Muscle layer of colon (tissue), 2 donors: ENCODE measurements around the gene DOK6.

Experiments used
- H3K27ac ChIP-seq: one replicate; pipeline ENCODE4 v1.7.0; 2013; ENCODE audit warnings: low read depth, mild to moderate bottlenecking, low read length, moderate library complexity
- H3K27me3 ChIP-seq, 2 donors: one replicate each; pipeline ENCODE4 v1.7.0; 2013; ENCODE audit warnings: low read length in 2 of 2, mild to moderate bottlenecking in 2 of 2; ENCODE audit not compliant: insufficient read depth in 2 of 2, control insufficient read depth in 1 of 2
- H3K36me3 ChIP-seq: one replicate; pipeline ENCODE4 v1.7.0; 2013; ENCODE audit warnings: mild to moderate bottlenecking, low read length; ENCODE audit not compliant: insufficient read depth
- H3K4me1 ChIP-seq: one replicate; pipeline ENCODE4 v1.7.0; 2013; ENCODE audit warnings: mild to moderate bottlenecking, low read length; ENCODE audit not compliant: insufficient read depth
- H3K4me3 ChIP-seq, 2 donors: one replicate each; pipeline ENCODE4 v1.7.0; 2013; ENCODE audit warnings: low read length in 2 of 2, low read depth in 1 of 2, mild to moderate bottlenecking in 1 of 2, moderate library complexity in 1 of 2
- H3K9ac ChIP-seq: one replicate; pipeline ENCODE4 v1.7.0; 2013; ENCODE audit warnings: low read length
- H3K9me3 ChIP-seq: one replicate; pipeline ENCODE4 v1.7.0; 2013; ENCODE audit warnings: mild to moderate bottlenecking, low read length
- donor health status: abdominal sarcoma.
- donor health status: Adenocarcinoma of cecum.

Gene DOK6

GRCh38 chr18:69556228-69556627, 155.5 kb downstream of the DOK6 start:
- no peaks in the 10 kb centered on the region for H3K4me1 ChIP-seq
- H3K9ac ChIP-seq: no peak overlapping the region
- H3K4me3 ChIP-seq: no peak overlapping the region
- H3K9me3 ChIP-seq: no peaks in the 10 kb centered on the region
- H3K36me3 ChIP-seq: no peaks in the 10 kb centered on the region
- no peaks in the 10 kb centered on the region for H3K27me3 ChIP-seq
- no peak overlapping the region for H3K27ac ChIP-seq

- Histone ChIP-seq H3K4me3 (no peak overlapping the region), H3K4me1 (no peaks in the 10 kb centered on the region), H3K9me3 (no peaks in the 10 kb centered on the region), H3K36me3 (no peaks in the 10 kb centered on the region), H3K27me3 (no peaks in the 10 kb centered on the region), H3K9ac (no peak overlapping the region), H3K27ac (no peak overlapping the region)
Observed at GRCh38 chr18:69557282-69557681, 156.6 kb downstream of the DOK6 start.

- H3K36me3 ChIP-seq: no peaks in the 10 kb centered on the region
- H3K4me1 ChIP-seq: no peaks in the 10 kb centered on the region
- H3K27ac ChIP-seq: no peak overlapping the region
- H3K4me3 ChIP-seq: no peak overlapping the region
- no peaks in the 10 kb centered on the region for H3K27me3 ChIP-seq
- no peak overlapping the region for H3K9ac ChIP-seq
- no peaks in the 10 kb centered on the region for H3K9me3 ChIP-seq
Observed at GRCh38 chr18:69558052-69558451, 157.4 kb downstream of the DOK6 start.

- Histone ChIP-seq H3K4me1 (no peaks in the 10 kb centered on the region), H3K27me3 (no peaks in the 10 kb centered on the region), H3K4me3 (no peak overlapping the region), H3K36me3 (no peaks in the 10 kb centered on the region), H3K27ac (no peak overlapping the region), H3K9ac (no peak overlapping the region), H3K9me3 (no peaks in the 10 kb centered on the region)
Observed at GRCh38 chr18:69559604-69560003, 158.9 kb downstream of the DOK6 start.

- no peak overlapping the region for H3K27ac ChIP-seq
- no peaks in the 10 kb centered on the region for H3K27me3 ChIP-seq
- no peaks in the 10 kb centered on the region for H3K9me3 ChIP-seq
- H3K4me3 ChIP-seq: no peak overlapping the region
- no peaks in the 10 kb centered on the region for H3K4me1 ChIP-seq
- H3K9ac ChIP-seq: no peak overlapping the region
- H3K36me3 ChIP-seq: no peaks in the 10 kb centered on the region
Observed at GRCh38 chr18:69564602-69565001, 163.9 kb downstream of the DOK6 start.

- H3K36me3 ChIP-seq: no peaks in the 10 kb centered on the region
- no peaks in the 10 kb centered on the region for H3K4me1 ChIP-seq
- no peaks in the 10 kb centered on the region for H3K27me3 ChIP-seq
- no peak overlapping the region for H3K27ac ChIP-seq
- H3K9me3 ChIP-seq: no peaks in the 10 kb centered on the region
- no peak overlapping the region for H3K9ac ChIP-seq
- H3K4me3 ChIP-seq: no peak overlapping the region
Observed at GRCh38 chr18:69567813-69568488, 167.3 kb downstream of the DOK6 start.

- no peaks in the 10 kb centered on the region for H3K4me1 ChIP-seq
- H3K27me3 ChIP-seq: no peaks in the 10 kb centered on the region
Observed at GRCh38 chr18:69569133-69569532, 168.4 kb downstream of the DOK6 start.

GRCh38 chr18:69574401-69574800, 173.7 kb downstream of the DOK6 start:
- no peak overlapping the region for H3K9ac ChIP-seq
- no peaks in the 10 kb centered on the region for H3K36me3 ChIP-seq
- H3K4me1 ChIP-seq: no peaks in the 10 kb centered on the region
- no peaks in the 10 kb centered on the region for H3K9me3 ChIP-seq
- no peak overlapping the region for H3K4me3 ChIP-seq
- H3K27ac ChIP-seq: no peak overlapping the region
- no peaks in the 10 kb centered on the region for H3K27me3 ChIP-seq

More at GRCh38 chr18:69569133-69569532, 168.4 kb downstream of the DOK6 start:
- Histone ChIP-seq H3K36me3 (no peaks in the 10 kb centered on the region), H3K4me3 (no peak overlapping the region), H3K9ac (no peak overlapping the region), H3K9me3 (no peaks in the 10 kb centered on the region), H3K27ac (no peak overlapping the region)

- Histone ChIP-seq H3K36me3 (no peaks in the 10 kb centered on the region), H3K27ac (no peak overlapping the region), H3K4me1 (no peaks in the 10 kb centered on the region), H3K27me3 (no peaks in the 10 kb centered on the region), H3K9ac (no peak overlapping the region), H3K4me3 (no peak overlapping the region), H3K9me3 (no peaks in the 10 kb centered on the region)
Observed at GRCh38 chr18:69580107-69580506, 179.4 kb downstream of the DOK6 start.

- Histone ChIP-seq H3K4me3 (no peak overlapping the region), H3K27me3 (no peaks in the 10 kb centered on the region), H3K4me1 (no peaks in the 10 kb centered on the region), H3K27ac (no peak overlapping the region), H3K9me3 (no peaks in the 10 kb centered on the region), H3K9ac (no peak overlapping the region), H3K36me3 (no peaks in the 10 kb centered on the region)
Observed at GRCh38 chr18:69584429-69584828, 183.7 kb downstream of the DOK6 start.

- H3K27me3 ChIP-seq: no peaks in the 10 kb centered on the region
- H3K9ac ChIP-seq: no peak overlapping the region
- H3K4me3 ChIP-seq: no peak overlapping the region
- H3K27ac ChIP-seq: no peak overlapping the region
- no peaks in the 10 kb centered on the region for H3K36me3 ChIP-seq
- no peaks in the 10 kb centered on the region for H3K9me3 ChIP-seq
- no peaks in the 10 kb centered on the region for H3K4me1 ChIP-seq
Observed at GRCh38 chr18:69585696-69586095, 185.0 kb downstream of the DOK6 start.

GRCh38 chr18:69586537-69586936, 185.8 kb downstream of the DOK6 start:
- H3K27ac ChIP-seq: no peak overlapping the region
- H3K36me3 ChIP-seq: no peaks in the 10 kb centered on the region
- no peaks in the 10 kb centered on the region for H3K9me3 ChIP-seq
- H3K4me3 ChIP-seq: no peak overlapping the region
- no peaks in the 10 kb centered on the region for H3K4me1 ChIP-seq
- H3K27me3 ChIP-seq: no peaks in the 10 kb centered on the region
- no peak overlapping the region for H3K9ac ChIP-seq
